Stimulated activated CD8-positive, alpha-beta memory T cell treated with anti-CD3 and anti-CD28 coated beads, Interleukin-15, amount 100 ng/mL, for 4 hours (primary cell): ENCODE measurements around the gene RXFP4.
"Not testable (repeated sequence)": the region's sequence is repeated elsewhere in the genome, so short reads cannot be mapped to it uniquely, and the experiment has no call there.

Experiments
- DNase-seq, 2 donors: peaks; one replicate each; pipeline ENCODE4 v3.0.0-alpha.2; 2020; ENCODE audit warnings: low read depth in 2 of 2

Gene RXFP4

GRCh38 chr1:155940993-155941844, at the start of gene RXFP4:
TSS of gene RXFP4 (plus strand) at chr1:155941638. CDS start at chr1:155941710, 72 bp downstream.
- DNase-seq: no peak

- no peak for DNase-seq
Observed at GRCh38 chr1:155892796-155893195, 48.6 kb upstream of the RXFP4 start.

- DNase-seq: no peak
Observed at GRCh38 chr1:155893389-155894142, 47.9 kb upstream of the RXFP4 start.

- DNase-seq: not testable (repeated sequence)
Observed at GRCh38 chr1:155895617-155896016, 45.8 kb upstream of the RXFP4 start.

- DNase-seq: not testable (repeated sequence)
Observed at GRCh38 chr1:155896476-155896875, 45.0 kb upstream of the RXFP4 start.

- no peak for DNase-seq
Observed at GRCh38 chr1:155897746-155898145, 43.7 kb upstream of the RXFP4 start.

GRCh38 chr1:155898888-155899287, 42.5 kb upstream of the RXFP4 start:
- no peak for DNase-seq

- DNase-seq: no peak
Observed at GRCh38 chr1:155899683-155900082, 41.8 kb upstream of the RXFP4 start.

- DNase-seq: no peak
Observed at GRCh38 chr1:155900161-155900560, 41.3 kb upstream of the RXFP4 start.

- no peak for DNase-seq
Observed at GRCh38 chr1:155904261-155904660, 37.2 kb upstream of the RXFP4 start.

- DNase-seq: no peak
Observed at GRCh38 chr1:155909894-155910293, 31.5 kb upstream of the RXFP4 start.

GRCh38 chr1:155910621-155911121, 30.8 kb upstream of the RXFP4 start:
- no peak for DNase-seq

GRCh38 chr1:155911156-155912055, 30.0 kb upstream of the RXFP4 start, which contains the start of gene RIT1:
TSS of gene RIT1 (minus strand) at chr1:155911349. CDS start at chr1:155910761, 588 bp downstream.
- DNase-seq: peak; percentile 67 to 70

- DNase-seq: no peak
Observed at GRCh38 chr1:155912056-155912536, 29.3 kb upstream of the RXFP4 start.

- DNase-seq: no peak
Observed at GRCh38 chr1:155913969-155914757, 27.3 kb upstream of the RXFP4 start.

GRCh38 chr1:155918660-155919059, 22.8 kb upstream of the RXFP4 start:
- no peak for DNase-seq

GRCh38 chr1:155919801-155920200, 21.6 kb upstream of the RXFP4 start:
- no peak for DNase-seq

- no peak for DNase-seq
Observed at GRCh38 chr1:155920717-155921116, 20.7 kb upstream of the RXFP4 start.

- no peak for DNase-seq
Observed at GRCh38 chr1:155925506-155925905, 15.9 kb upstream of the RXFP4 start.

GRCh38 chr1:155929057-155929456, 12.4 kb upstream of the RXFP4 start:
- DNase-seq: no peak

GRCh38 chr1:155930725-155931124, 10.7 kb upstream of the RXFP4 start:
- not testable (repeated sequence) for DNase-seq
